ENCODE results near the gene PLD2. TPM values are rescaled to one million over a fixed set of nuclear protein-coding genes. Genes with fewer than 3 reads are reported as not detected.

PLD2 gene
- total and polyA plus RNA-seq, 9 of the 15 experiments (the other 6 are each of a cell fraction or from before 2014, with no cell fraction given): 0.20 to 7.5 (median 3.3) TPM

DNA sequence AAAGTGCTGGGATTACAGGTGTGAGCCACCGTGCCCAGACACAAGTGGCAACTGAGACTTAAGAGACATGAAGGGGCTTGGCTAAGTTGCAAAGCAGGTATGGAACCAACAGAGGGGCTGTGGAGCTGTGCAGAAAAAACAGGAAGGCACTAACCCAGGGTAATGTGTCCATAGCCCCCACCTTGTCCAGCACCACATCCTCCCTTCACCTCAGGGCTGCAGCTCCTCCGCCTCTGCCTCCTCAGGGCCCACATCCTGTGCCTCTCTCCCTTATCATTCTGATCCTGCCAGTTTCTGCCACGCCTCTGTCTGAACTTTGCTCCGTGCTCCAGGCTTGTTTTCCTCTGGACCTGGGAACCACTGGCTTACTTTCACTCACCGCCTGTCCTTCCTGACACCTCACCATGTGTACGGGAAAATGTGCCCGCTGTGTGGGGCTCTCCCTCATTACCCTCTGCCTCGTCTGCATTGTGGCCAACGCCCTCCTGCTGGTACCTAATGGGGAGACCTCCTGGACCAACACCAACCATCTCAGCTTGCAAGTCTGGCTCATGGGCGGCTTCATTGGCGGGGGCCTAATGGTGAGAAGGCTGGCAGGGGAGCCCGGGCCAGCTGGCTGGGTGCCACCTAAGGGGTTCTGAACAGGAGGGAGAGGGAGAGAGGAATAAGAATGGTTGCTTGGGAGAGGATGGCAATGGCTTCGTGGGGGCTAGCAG is 35.3 kb upstream of the PLD2 start, which contains the start of gene TM4SF5:
TM4SF5 (plus strand) TSS at position 368 of the 716 bp plus-strand sequence; CDS start at position 405, 37 bp downstream.
- POLR2A ChIA-PET: no interaction called here
- no peak for FAIRE-seq
- TF ChIP-seq SMARCA5 (IDR thresholded peaks at IDR 0.05) (no peak), KDM5B (IDR thresholded peaks at IDR 0.05; ENCODE audit: insufficient replicate concordance, low read depth, low read length) (no peak), ZNF124 (CRISPR knock-in tag; IDR thresholded peaks at IDR 0.05) (no peak), TCF3 (CRISPR knock-in tag; IDR thresholded peaks at IDR 0.05) (no peak), CXXC5 (CRISPR knock-in tag; IDR thresholded peaks at IDR 0.05) (no peak), SMAD2 (IDR thresholded peaks at IDR 0.05; ENCODE audit: low read depth, low read length) (no peak), ZNF311 (CRISPR knock-in tag; IDR thresholded peaks at IDR 0.05) (no peak), DNMT1 (IDR thresholded peaks at IDR 0.05) (no peak), SMAD1 (IDR thresholded peaks at IDR 0.05; ENCODE audit: low read depth, low read length, partially characterized antibody) (no peak), KLF1 (tag; IDR thresholded peaks at IDR 0.05) (no peak), SMARCA4 (IDR thresholded peaks at IDR 0.05) (no peak)
- TF ChIP-seq, protein P1, sequence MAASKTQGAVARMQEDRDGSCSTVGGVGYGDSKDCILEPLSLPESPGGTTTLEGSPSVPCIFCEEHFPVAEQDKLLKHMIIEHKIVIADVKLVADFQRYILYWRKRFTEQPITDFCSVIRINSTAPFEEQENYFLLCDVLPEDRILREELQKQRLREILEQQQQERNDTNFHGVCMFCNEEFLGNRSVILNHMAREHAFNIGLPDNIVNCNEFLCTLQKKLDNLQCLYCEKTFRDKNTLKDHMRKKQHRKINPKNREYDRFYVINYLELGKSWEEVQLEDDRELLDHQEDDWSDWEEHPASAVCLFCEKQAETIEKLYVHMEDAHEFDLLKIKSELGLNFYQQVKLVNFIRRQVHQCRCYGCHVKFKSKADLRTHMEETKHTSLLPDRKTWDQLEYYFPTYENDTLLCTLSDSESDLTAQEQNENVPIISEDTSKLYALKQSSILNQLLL (CRISPR knock-in tag; IDR thresholded peaks at IDR 0.05; ENCODE audit: borderline replicate concordance): no peak
- TF ChIP-seq, protein P2, sequence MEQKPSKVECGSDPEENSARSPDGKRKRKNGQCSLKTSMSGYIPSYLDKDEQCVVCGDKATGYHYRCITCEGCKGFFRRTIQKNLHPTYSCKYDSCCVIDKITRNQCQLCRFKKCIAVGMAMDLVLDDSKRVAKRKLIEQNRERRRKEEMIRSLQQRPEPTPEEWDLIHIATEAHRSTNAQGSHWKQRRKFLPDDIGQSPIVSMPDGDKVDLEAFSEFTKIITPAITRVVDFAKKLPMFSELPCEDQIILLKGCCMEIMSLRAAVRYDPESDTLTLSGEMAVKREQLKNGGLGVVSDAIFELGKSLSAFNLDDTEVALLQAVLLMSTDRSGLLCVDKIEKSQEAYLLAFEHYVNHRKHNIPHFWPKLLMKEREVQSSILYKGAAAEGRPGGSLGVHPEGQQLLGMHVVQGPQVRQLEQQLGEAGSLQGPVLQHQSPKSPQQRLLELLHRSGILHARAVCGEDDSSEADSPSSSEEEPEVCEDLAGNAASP (IDR thresholded peaks at IDR 0.05): no peak
- TF ChIP-seq, protein P3, sequence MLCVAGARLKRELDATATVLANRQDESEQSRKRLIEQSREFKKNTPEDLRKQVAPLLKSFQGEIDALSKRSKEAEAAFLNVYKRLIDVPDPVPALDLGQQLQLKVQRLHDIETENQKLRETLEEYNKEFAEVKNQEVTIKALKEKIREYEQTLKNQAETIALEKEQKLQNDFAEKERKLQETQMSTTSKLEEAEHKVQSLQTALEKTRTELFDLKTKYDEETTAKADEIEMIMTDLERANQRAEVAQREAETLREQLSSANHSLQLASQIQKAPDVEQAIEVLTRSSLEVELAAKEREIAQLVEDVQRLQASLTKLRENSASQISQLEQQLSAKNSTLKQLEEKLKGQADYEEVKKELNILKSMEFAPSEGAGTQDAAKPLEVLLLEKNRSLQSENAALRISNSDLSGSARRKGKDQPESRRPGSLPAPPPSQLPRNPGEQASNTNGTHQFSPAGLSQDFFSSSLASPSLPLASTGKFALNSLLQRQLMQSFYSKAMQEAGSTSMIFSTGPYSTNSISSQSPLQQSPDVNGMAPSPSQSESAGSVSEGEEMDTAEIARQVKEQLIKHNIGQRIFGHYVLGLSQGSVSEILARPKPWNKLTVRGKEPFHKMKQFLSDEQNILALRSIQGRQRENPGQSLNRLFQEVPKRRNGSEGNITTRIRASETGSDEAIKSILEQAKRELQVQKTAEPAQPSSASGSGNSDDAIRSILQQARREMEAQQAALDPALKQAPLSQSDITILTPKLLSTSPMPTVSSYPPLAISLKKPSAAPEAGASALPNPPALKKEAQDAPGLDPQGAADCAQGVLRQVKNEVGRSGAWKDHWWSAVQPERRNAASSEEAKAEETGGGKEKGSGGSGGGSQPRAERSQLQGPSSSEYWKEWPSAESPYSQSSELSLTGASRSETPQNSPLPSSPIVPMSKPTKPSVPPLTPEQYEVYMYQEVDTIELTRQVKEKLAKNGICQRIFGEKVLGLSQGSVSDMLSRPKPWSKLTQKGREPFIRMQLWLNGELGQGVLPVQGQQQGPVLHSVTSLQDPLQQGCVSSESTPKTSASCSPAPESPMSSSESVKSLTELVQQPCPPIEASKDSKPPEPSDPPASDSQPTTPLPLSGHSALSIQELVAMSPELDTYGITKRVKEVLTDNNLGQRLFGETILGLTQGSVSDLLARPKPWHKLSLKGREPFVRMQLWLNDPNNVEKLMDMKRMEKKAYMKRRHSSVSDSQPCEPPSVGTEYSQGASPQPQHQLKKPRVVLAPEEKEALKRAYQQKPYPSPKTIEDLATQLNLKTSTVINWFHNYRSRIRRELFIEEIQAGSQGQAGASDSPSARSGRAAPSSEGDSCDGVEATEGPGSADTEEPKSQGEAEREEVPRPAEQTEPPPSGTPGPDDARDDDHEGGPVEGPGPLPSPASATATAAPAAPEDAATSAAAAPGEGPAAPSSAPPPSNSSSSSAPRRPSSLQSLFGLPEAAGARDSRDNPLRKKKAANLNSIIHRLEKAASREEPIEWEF (CRISPR knock-in tag; IDR thresholded peaks at IDR 0.05): no peak
- TF ChIP-seq, protein P4, sequence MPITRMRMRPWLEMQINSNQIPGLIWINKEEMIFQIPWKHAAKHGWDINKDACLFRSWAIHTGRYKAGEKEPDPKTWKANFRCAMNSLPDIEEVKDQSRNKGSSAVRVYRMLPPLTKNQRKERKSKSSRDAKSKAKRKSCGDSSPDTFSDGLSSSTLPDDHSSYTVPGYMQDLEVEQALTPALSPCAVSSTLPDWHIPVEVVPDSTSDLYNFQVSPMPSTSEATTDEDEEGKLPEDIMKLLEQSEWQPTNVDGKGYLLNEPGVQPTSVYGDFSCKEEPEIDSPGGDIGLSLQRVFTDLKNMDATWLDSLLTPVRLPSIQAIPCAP (CRISPR knock-in tag; IDR thresholded peaks at IDR 0.05; ENCODE audit: borderline replicate concordance): no peak

More for the DNA sequence above, 35.3 kb upstream of the PLD2 start, which contains the start of gene TM4SF5:
- H3K4me3 ChIP-seq: no peak within 1 kb of the TSS
- no peaks in the 10 kb centered on the region for H4K20me1 ChIP-seq (replicated peaks; ENCODE audit: control insufficient read depth, insufficient read depth, low read length)
- in situ Hi-C loops (cut with MboI): no loop called here
- 2% methylated on average over 11 of the region's 13 CpGs for WGBS (ENCODE audit: insufficient coverage, low coverage, missing lambda C conversion rate)
- BruUV-seq (replicated peaks): no TSS peak
- H3K36me3 ChIP-seq (ENCODE audit: control insufficient read depth, insufficient read depth, low read length): no peaks in the 10 kb centered on the region
- intact Hi-C loops (cut with micrococcal nuclease): no loop called here
- no peaks in the 10 kb centered on the region for H3K4me1 ChIP-seq (replicated peaks in 1 of 2; ENCODE audit: control insufficient read depth in 2 of 2, insufficient read depth in 2 of 2, low read length in 2 of 2)
- H3K4me2 ChIP-seq (ENCODE audit: insufficient read depth, low read length): no peak within 1 kb of the TSS
- no peaks in the 10 kb centered on the region for H3K9me1 ChIP-seq (ENCODE audit: control insufficient read depth, insufficient read depth, low read length)
- no peaks in the 10 kb centered on the region for H3K79me2 ChIP-seq (ENCODE audit: control insufficient read depth, insufficient read depth, low read length)
- no peak within 1 kb of the TSS for H3K9ac ChIP-seq (ENCODE audit: insufficient read depth in 1 of 2, low read depth in 2 of 2, low read length in 2 of 2)
- H2AFZ ChIP-seq (ENCODE audit: low read depth, low read length): no peak within 1 kb of the TSS
- H3K9me3 ChIP-seq (replicated peaks; ENCODE audit: control insufficient read depth, insufficient read depth, low read depth, low read length): no peaks in the 10 kb centered on the region
- CTCF ChIA-PET (ENCODE audit: low intra/inter-chr PET ratio): no interaction called here
- ATAC-seq: no peak
- no peak within 1 kb of the TSS for H3K27ac ChIP-seq (ENCODE audit: extremely low read depth, low read depth, low read length)
- no peak for DNase-seq (ENCODE audit: extremely low read depth in 1 of 4, low spot score in 3 of 4)
- H3K27me3 ChIP-seq (ENCODE audit: control insufficient read depth in 2 of 2, insufficient read depth in 2 of 2, low read length in 2 of 2): peaks cover 14 to 36% of the 10 kb centered on the region in 2 experiments
